Right renal cortex interstitium (tissue), 3 donors: ENCODE data around the gene HIPK2. TPM values are rescaled to one million over a fixed set of nuclear protein-coding genes. Genes with fewer than 3 reads are reported as not detected.
"Not testable (repeated sequence)": the region's sequence is repeated elsewhere in the genome, so short reads cannot be mapped to it uniquely, and the experiment has no call there.

Experiments
- DNase-seq, 3 donors: peaks; one replicate each; pipeline ENCODE4 v3.0.0-alpha.2; 2013; ENCODE audit warnings: low read depth in 3 of 3, low spot score in 2 of 3
- polyA plus RNA-seq, 3 donors: library from polyadenylated mRNA; unstranded; fragments of 120-200 nt; gene quantifications; one replicate each; pipeline ENCODE4 v1.2.1, GENCODE V29; 2013; ENCODE audit not compliant: insufficient read length in 3 of 3

Gene HIPK2
- polyA plus RNA-seq, 3 donors = 81.5 to 88.7 (median 87.6) TPM

- DNase-seq = no peak
Observed at GRCh38 chr7:139560199-139560598, 217.6 kb downstream of the HIPK2 start.

- DNase-seq = no peak
Observed at GRCh38 chr7:139559364-139560105, 218.3 kb downstream of the HIPK2 start.

GRCh38 chr7:139557857-139558581, 219.8 kb downstream of the HIPK2 start:
- no peak for DNase-seq

GRCh38 chr7:139553991-139554700, 223.7 kb downstream of the HIPK2 start:
- DNase-seq = not testable (repeated sequence)

- no peak for DNase-seq
Observed at GRCh38 chr7:139548302-139549028, 229.3 kb downstream of the HIPK2 start.

- DNase-seq = no peak
Observed at GRCh38 chr7:139544645-139545044, 233.2 kb downstream of the HIPK2 start.

- no peak for DNase-seq
Observed at GRCh38 chr7:139543801-139544603, 233.8 kb downstream of the HIPK2 start.

- no peak for DNase-seq
Observed at GRCh38 chr7:139542308-139543151, 235.3 kb downstream of the HIPK2 start.

GRCh38 chr7:139541600-139542307, 236.0 kb downstream of the HIPK2 start:
- no peak for DNase-seq

- DNase-seq = no peak
Observed at GRCh38 chr7:139540203-139540602, 237.6 kb downstream of the HIPK2 start.

- DNase-seq = no peak
Observed at GRCh38 chr7:139538881-139539635, 238.7 kb downstream of the HIPK2 start.

GRCh38 chr7:139536152-139536551, 241.6 kb downstream of the HIPK2 start:
- no peak for DNase-seq

- DNase-seq = no peak
Observed at GRCh38 chr7:139534966-139535651, 242.7 kb downstream of the HIPK2 start.

- DNase-seq = no peak
Observed at GRCh38 chr7:139534096-139534495, 243.7 kb downstream of the HIPK2 start.

- DNase-seq = no peak
Observed at GRCh38 chr7:139532636-139533155, 245.1 kb downstream of the HIPK2 start.

GRCh38 chr7:139531094-139531493, 246.7 kb downstream of the HIPK2 start:
- no peak for DNase-seq
